Activated CD8-positive, alpha-beta T cell treated with anti-CD3 and anti-CD28 coated beads for 36 hours (primary cell): Measurements from ENCODE around the gene WBP1L. TPM values are rescaled to one million over a fixed set of nuclear protein-coding genes. Genes with fewer than 3 reads are reported as not detected.
A peak's percentile ranks its signal among the peaks of the same experiment; 100 is the strongest.
"Not testable (repeated sequence)": the region's sequence is repeated elsewhere in the genome, so short reads cannot be mapped to it uniquely, and the experiment has no call there.

Experiments
- ATAC-seq: fragments of 200-7000 bp; cut with Tn5 transposase; one replicate; pipeline ENCODE4 v1.10.0; 2021; ENCODE audit warnings: mild to moderate bottlenecking, moderate library complexity
- CTCF ChIA-PET: fragments of 350-600 bp; sonication (Branson Sonifier 250); formaldehyde crosslinking; loops from one replicate; lab custom pipeline; 2021; ENCODE audit warnings: antibody characterized with exemption; lab: Charles Lee
- POLR2A ChIA-PET: fragments of 350-600 bp; sonication (Branson Sonifier 250); formaldehyde crosslinking; loops from one replicate; lab custom pipeline; 2021; ENCODE audit warnings: antibody characterized with exemption; lab: Charles Lee
- DNase-seq: peaks from one replicate; pipeline ENCODE4 v3.0.0-alpha.2; 2020
- H3K27ac Mint-ChIP-seq: one replicate; pipeline ENCODE4 v1.8.0; 2021; ENCODE audit warnings: mild to moderate bottlenecking, mixed read lengths
- H3K27me3 Mint-ChIP-seq: one replicate; pipeline ENCODE4 v1.8.0; 2021; ENCODE audit warnings: mixed read lengths
- H3K36me3 Mint-ChIP-seq: one replicate; pipeline ENCODE4 v1.8.0; 2021; ENCODE audit warnings: low read depth, mixed read lengths
- H3K4me1 Mint-ChIP-seq: one replicate; pipeline ENCODE4 v1.8.0; 2021; ENCODE audit warnings: low read depth, mixed read lengths
- H3K4me3 Mint-ChIP-seq: one replicate; pipeline ENCODE4 v1.8.0; 2021; ENCODE audit warnings: mild to moderate bottlenecking, moderate library complexity, mixed read lengths
- H3K9me3 Mint-ChIP-seq: one replicate; pipeline ENCODE4 v1.8.0; 2021; ENCODE audit warnings: mixed read lengths
- intact Hi-C: fragments of 100-400 bp; cut with micrococcal nuclease; formaldehyde crosslinking; loops from one replicate; pipeline ENCODE4 v1.10.0; 2022
- total RNA-seq, 2 experiments: library from RNA; stranded (reverse); gene quantifications; one replicate each; pipeline ENCODE4 v1.2.3, GENCODE V29; 2021
- TF ChIP-seq, protein P1 (sequence below): fragments of 200-600 bp; IDR thresholded peaks from one replicate; pipeline ENCODE4 v1.8.0; 2022; ENCODE audit warnings: antibody characterized with exemption, mild to moderate bottlenecking

Gene WBP1L
- total RNA-seq, 2 experiments from 2014 or later = 11.4 to 12.7 TPM

DNA sequence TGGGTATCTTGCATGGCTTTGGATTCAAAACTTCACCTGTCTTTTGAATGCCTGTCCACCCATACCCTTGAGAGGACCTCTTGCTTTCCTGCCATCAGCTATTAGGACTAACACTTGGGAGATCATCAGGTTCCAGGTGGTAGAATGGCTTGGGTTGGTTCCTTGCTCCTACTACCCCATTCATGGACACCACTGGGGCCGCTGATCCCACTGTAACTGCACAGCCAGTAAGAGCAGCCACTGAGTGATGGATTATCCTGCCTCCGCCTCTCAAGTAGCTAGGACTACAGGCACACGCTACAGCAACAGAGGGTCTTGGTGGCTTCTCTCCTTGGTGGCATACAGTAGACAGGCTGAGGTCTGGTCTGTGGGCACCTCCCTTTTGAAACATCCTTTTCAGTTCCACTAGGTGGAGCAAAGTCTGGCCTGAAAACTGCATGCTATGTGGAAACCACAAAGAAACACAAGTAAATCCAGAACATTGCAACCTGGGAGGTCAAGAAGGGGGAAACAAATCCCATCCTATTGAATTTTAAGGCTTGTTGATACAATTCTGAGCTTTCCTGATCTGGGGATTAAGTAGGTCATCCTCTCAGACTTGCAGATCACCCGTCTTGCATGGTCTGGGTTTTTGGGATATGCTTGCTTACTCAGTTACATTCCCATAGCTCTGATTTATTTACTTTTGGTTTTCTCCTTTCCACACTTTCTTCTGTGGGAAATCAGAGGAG, 9.4 kb downstream of the WBP1L start:
- ATAC-seq (peak; percentile 76), DNase-seq (peak; percentile 34)
- H3K27ac Mint-ChIP-seq = no peak overlapping the region
- ChIA-PET POLR2A (interaction anchor here (0.6 to 2.1 kb wide), 6 partner anchors 8 to 65 kb away, joined by 3 to 8 read pairs (median 3); partner anchors contain the start of gene WBP1L), CTCF (interaction anchor here (0.7 to 4.1 kb wide), 22 partner anchors 10 to 155 kb away, joined by 3 to 34 read pairs (median 4); partner anchors contain the start of gene WBP1L)
- TF ChIP-seq, protein P1, sequence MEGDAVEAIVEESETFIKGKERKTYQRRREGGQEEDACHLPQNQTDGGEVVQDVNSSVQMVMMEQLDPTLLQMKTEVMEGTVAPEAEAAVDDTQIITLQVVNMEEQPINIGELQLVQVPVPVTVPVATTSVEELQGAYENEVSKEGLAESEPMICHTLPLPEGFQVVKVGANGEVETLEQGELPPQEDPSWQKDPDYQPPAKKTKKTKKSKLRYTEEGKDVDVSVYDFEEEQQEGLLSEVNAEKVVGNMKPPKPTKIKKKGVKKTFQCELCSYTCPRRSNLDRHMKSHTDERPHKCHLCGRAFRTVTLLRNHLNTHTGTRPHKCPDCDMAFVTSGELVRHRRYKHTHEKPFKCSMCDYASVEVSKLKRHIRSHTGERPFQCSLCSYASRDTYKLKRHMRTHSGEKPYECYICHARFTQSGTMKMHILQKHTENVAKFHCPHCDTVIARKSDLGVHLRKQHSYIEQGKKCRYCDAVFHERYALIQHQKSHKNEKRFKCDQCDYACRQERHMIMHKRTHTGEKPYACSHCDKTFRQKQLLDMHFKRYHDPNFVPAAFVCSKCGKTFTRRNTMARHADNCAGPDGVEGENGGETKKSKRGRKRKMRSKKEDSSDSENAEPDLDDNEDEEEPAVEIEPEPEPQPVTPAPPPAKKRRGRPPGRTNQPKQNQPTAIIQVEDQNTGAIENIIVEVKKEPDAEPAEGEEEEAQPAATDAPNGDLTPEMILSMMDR = peak; percentile 50
- H3K27me3 Mint-ChIP-seq = no peaks in the 10 kb centered on the region
- H3K36me3 Mint-ChIP-seq = peaks cover 10% of the 10 kb centered on the region
- no peak overlapping the region for H3K4me3 Mint-ChIP-seq
- H3K9me3 Mint-ChIP-seq = no peaks in the 10 kb centered on the region
- intact Hi-C loops = no loop called here
- peaks cover 48% of the 10 kb centered on the region for H3K4me1 Mint-ChIP-seq

DNA sequence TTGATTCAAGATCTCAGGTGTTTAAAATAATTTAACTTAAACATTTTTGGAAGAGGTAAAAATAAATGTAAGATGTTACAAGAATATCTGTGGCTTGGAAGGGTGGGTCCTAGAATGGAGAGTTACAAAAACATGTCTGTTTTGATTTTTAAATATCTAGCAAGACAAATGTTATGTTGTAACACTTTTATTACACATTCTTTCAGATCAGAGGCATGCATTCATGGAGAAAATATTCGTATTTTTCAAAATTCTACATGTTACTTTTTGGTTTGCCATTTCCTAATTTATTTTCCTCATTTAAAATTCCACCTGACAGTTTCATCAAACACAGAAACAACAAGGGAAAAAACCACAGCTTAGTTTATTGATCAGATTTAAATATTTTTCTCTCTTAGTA, 10.0 kb downstream of the WBP1L start:
- DNase-seq (no peak), ATAC-seq (no peak)
- Mint-ChIP-seq H3K4me1 (peaks cover 48% of the 10 kb centered on the region), H3K4me3 (no peak overlapping the region), H3K36me3 (peaks cover 10% of the 10 kb centered on the region), H3K27ac (no peak overlapping the region), H3K27me3 (no peaks in the 10 kb centered on the region), H3K9me3 (no peaks in the 10 kb centered on the region)
- intact Hi-C loops = no loop called here
- ChIA-PET CTCF (interaction anchor here (0.9 to 4.1 kb wide), 18 partner anchors 10 to 148 kb away, joined by 3 to 34 read pairs (median 4); partner anchors contain the start of gene WBP1L), POLR2A (interaction anchor here (1.3 to 1.5 kb wide), 2 partner anchors 9 to 64 kb away, joined by 3 to 4 read pairs; no protein-coding TSS in a partner anchor)
- TF ChIP-seq, protein P1 = no peak

DNA sequence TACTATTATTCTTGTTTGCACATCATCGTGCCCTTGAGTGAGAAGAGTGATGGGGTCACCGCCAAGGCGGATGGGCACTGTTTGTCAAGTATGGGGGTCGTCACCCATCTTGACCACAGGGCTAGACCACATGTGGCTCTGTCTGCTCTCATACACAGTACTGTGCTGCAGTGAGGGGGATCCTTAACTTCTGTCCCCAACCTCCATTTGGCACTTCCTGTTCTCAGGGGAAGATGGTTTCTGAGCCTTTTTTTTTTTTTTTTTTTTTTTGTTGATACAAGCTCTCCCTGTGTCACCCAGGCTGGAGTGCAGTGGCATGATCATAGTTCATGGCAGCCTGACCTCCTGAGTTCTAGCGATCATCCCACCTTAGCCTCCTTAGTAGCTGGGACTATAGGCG, 13.6 kb downstream of the WBP1L start:
- Mint-ChIP-seq H3K4me3 (no peak overlapping the region), H3K4me1 (peaks cover 39% of the 10 kb centered on the region), H3K9me3 (peaks cover 2% of the 10 kb centered on the region), H3K27ac (no peak overlapping the region), H3K36me3 (peaks cover 14% of the 10 kb centered on the region), H3K27me3 (no peaks in the 10 kb centered on the region)
- POLR2A ChIA-PET = no interaction called here
- no peak for DNase-seq
- no peak for ATAC-seq
- intact Hi-C loops = no loop called here
- CTCF ChIA-PET = no interaction called here
- TF ChIP-seq, protein P1 = no peak

DNA sequence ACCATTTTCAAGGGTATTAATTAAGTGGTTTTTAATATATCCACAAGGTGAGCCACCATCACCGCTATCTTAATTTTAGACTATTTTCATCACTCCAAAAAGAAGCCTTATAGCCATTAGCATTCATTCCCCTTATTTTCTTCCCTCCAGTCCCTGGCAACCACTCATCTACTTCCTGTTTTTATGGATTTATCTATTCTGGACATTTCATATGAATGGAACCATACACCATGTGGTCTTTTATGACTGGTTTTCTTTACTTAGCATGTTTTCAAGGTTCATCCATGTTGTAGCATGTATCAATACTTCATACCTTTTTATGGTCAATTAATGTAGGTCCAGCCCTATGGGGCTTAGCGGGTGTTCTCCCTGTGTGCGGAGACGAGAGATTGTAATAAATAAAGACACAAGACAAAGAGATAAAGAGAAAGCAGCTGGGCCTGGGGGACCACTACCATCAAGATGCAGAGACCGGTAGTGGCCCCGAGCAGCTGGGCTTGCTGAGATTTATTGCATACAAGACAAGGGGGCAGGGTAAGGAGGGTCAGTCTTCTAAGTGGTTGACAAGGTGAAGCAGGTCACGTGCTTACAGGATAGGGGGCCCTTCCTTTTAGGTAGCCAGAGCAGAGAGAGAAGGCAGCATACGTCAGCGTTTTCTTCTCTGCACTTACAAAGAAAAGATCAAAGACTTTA, 14.6 kb downstream of the WBP1L start:
- Mint-ChIP-seq H3K27me3 (no peaks in the 10 kb centered on the region), H3K36me3 (peaks cover 14% of the 10 kb centered on the region), H3K27ac (no peak overlapping the region), H3K4me3 (no peak overlapping the region), H3K9me3 (peaks cover 2% of the 10 kb centered on the region), H3K4me1 (peaks cover 31% of the 10 kb centered on the region)
- CTCF ChIA-PET = no interaction called here
- TF ChIP-seq, protein P1 = no peak
- ATAC-seq (no peak), DNase-seq (peak; percentile 27)
- intact Hi-C loops = no loop called here
- POLR2A ChIA-PET = no interaction called here

DNA sequence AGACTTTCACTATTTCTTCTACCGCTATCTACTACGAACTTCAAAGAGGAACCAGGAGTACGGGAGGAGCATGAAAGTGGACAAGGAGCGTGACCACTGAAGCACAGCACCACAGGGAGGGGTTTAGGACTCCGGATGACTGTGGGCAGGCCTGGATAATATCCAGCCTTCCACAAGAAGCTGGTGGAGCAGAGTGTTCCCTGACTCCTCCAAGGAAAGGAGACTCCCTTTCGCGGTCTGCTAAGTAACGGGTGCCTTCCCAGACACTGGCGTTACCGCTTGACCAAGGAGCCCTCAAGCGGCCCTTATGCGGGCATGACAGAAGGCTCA, 15.2 kb downstream of the WBP1L start:
- ATAC-seq, POLR2A ChIA-PET, H3K27me3 Mint-ChIP-seq, H3K4me3 Mint-ChIP-seq, H3K9me3 Mint-ChIP-seq, DNase-seq, intact Hi-C loops: not testable (repeated sequence)
- peak overlapping the region; percentile 53 for H3K27ac Mint-ChIP-seq
- H3K4me1 Mint-ChIP-seq = peaks cover 27% of the 10 kb centered on the region
- peaks cover 14% of the 10 kb centered on the region for H3K36me3 Mint-ChIP-seq
- CTCF ChIA-PET = interaction anchor here (0.6 kb wide), 1 partner anchor 44 kb away, joined by 3 read pairs; the partner anchor contains the start of genes ARL3 and SFXN2
